DMS79 treated with DMSO at 0.1 percent for 48 hours (cell line): ENCODE measurements around the gene TPST2.
A peak's percentile ranks its signal among the peaks of the same experiment; 100 is the strongest.
"Not testable (repeated sequence)": the region's sequence is repeated elsewhere in the genome, so short reads cannot be mapped to it uniquely, and the experiment has no call there.

Experiments
- DNase-seq: peaks from one replicate; lab custom pipeline; 2025; lab: John Stamatoyannopoulos, UW

The TPST2 gene

GRCh38 chr22:26589845-26590736 is at the start of gene TPST2:
TPST2 (minus strand) TSS chr22:26590132; CDS start chr22:26541630, 48,502 bp downstream.
- DNase-seq: peak; percentile 4

DNA sequence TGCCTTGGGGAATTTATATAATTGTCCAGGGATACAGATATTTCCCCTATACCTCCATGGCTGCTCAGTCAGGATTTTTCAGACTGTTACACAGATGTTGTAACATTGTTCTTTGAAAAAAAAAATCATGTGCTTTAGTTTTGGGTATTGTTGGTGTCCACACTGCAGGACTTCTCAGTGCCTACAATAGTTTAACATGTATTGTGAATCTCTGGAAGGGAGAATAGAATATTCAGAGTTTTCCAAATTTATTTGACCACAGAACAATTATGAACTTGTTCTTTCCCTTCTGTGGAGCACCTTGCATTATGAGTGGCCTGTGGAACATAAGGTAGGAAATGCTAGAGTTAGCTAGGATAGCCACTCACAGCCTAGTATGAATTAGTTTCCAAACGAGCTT is 46.4 kb upstream of the TPST2 start:
- DNase-seq: no peak

DNA sequence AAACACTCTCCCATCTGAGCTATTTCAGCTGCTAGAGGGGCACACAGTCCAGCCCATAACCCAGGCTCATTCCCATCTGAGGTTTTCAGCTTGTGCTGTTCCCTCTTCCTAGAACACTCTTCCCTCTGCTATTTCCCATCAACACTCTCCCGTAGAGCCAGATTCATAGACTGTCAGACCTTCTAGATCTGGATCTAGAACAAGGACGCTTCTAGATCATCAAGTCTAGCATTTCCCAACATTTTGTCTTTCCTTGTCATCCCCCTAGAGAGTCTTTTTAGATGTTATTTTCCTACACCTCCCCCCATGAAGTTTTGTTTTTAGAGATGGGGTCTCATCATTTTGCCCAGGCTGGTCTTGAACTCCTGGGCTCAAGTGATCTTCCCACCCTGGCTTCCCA is 45.2 kb upstream of the TPST2 start:
- no peak for DNase-seq

DNA sequence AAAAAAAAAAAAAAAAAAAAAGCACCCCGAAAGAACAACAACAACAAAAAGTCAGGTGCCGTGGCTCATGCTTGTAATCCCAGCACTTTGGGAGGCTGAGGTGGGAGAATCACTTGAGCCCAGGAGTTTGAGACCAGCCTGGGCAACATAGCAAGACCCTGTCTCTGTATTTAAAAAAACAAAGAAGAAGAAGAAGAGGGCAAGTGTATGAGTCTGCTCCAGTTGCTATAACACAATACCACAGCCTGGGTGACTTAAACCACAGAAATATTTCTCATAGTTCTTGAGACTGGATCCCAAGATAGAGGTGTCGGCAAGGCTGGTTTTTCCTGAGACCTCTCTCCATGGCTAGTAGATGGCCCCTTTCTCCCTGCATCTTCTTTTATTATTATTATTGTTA is 44.3 kb upstream of the TPST2 start:
- no peak for DNase-seq

- no peak for DNase-seq
Observed at GRCh38 chr22:26632422-26633155, 42.7 kb upstream of the TPST2 start.

GRCh38 chr22:26631282-26631681 is 41.4 kb upstream of the TPST2 start:
- no peak for DNase-seq

- no peak for DNase-seq
Observed at GRCh38 chr22:26629988-26630761, 40.2 kb upstream of the TPST2 start.

DNA sequence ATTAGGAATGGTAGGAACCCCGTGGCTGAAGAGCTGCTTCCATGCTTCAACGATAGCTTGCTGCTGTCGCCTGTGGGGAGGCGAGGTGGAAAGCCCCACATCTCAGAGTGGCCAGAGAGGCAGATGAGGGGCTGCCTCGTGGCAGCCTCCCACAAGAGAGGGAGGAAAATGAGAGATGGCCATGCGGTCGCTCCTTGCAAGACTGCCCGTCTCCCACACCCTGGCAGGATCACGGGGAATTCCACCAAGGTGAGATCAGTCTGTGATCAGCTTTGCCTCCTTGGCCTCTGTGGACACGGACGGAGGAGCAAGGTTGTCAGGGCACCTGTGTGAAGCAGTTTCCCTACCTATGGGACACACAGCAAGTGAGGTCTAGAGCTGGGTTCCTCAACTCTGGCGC is 34.9 kb upstream of the TPST2 start:
- DNase-seq: no peak

DNA sequence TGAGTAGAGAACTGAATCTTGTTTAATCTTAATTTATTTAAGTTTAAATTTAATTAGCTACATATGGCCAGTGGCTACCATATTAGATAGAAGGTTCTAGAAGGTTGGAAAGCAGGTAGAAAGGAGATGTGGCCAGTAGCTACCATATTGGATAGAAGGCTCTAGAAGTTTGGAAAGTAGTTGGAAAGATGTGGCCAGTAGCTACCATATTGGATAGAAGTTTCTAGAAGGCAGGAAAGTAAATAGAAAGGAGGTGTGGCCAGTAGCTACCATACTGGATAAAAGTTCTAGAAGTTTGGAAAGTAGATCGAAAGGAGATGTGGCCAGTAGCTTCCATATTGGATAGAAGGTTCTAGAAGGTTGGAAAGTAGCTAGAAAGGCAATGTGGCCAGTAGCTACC is 34.1 kb upstream of the TPST2 start:
- no peak for DNase-seq

DNA sequence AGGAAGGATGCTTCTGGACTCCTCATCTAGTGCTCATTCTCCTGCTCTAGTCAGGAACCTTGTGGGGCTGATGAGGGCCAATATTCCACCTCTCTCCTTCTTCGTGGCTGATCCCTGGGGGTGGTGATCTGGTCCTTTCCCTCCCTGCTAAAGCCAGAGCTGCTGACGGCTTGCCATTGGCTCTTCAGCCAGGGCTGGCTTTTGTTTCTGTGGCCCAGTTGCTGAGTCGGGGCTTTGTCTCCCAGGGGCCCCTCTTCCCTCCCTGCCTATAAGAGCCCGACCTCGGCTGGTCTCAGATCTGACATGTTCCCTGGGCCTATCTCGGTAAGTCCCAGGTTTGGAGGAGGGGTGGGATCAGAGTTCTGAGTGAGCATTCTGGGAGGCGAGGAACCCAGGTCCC is 31.7 kb upstream of the TPST2 start, which contains the start of gene CRYBA4:
CRYBA4 (plus strand) TSS at position 301 of the 400 bp plus-strand sequence. CDS start 634 bp downstream, outside the sequence.
- no peak for DNase-seq

GRCh38 chr22:26620197-26620596 is 30.3 kb upstream of the TPST2 start:
- no peak for DNase-seq

DNA sequence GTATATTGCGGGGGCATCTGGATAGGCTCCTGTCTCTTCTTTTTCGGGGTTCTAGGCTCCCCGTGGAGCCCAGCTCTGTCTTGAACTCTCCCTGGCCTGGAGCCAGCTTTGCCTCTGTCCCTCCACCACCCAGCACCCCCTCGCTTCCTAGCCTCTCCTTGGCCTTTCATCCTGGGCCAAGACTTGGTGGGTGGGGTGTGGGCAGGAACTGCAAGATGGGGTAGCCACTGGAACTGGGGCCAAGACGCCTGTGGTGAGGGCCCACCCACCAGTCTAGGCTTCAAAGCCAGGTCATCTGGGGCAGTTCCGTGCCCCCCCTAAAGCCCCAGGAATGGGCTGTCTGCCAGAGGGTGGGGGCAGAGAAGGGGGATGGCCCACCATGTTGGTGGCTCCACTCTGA is 29.6 kb upstream of the TPST2 start:
- DNase-seq: no peak

DNA sequence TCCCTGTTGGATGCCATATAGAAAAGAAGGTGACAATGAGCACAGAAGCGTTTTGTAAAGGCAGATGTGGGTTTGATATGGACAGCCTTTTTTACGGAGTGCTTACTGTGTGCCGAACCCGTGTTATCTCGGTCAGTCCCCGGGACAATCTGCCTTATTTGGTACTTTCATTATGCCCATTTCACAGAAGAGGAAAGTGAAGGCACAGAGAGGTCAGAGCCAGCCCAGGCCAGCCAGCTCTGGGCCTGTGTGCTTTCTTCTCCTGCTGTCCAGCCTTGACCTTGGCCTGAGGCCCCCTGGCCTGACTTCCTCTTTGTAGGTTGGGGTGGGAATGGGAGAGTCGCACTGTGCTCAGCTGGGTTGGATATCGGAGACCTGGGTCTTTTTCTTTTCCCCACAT is 28.5 kb upstream of the TPST2 start:
- DNase-seq: no peak

DNA sequence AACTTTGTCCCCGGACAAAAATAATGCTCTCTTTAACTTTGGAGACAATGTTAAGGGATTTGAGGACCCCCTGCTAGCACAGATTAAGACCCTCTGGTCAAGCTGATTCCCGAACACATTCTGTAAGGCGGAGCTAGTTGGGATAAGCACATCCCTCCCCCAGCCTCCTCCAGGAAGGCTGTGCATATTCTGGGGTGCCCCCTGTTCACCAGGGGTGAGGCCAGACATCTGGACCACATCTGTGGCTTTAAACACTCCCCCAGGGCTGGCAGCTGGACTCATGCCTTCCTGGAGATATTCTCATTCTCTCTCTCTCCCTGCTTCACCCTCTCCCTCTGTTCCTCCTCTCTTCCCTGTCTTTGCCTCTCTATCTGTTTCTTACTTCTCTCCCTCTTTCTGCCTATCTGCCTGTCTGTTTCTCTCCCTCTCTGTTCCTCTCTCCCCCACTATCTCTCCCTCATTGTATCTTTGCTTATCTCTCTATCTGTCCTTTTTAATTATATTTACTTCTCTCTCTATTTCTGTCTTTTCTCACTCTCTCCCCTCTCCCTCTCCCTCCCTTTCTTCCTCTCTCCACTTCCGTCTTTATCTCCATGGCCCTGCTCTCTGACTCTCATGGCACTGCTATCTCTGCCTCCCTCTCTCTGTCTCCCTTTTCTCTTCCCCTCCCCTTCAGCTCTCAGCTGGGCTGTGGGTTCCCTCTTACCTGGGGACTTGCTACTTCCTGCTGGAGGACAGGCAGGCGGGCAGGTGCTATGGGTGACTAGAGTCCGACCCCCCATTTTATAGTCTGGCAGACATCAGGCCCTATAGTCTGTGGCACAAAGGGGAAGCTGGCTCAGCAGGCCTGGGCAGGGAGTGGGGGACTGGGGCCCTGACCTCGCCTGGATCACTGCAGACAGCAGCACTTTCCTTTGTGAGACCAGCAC is 27.6 kb upstream of the TPST2 start, which contains the start of gene CRYBB1:
CRYBB1 (minus strand) TSS at position 757 of the 929 bp plus-strand sequence. CDS start 1,708 bp downstream, outside the sequence.
- no peak for DNase-seq

DNA sequence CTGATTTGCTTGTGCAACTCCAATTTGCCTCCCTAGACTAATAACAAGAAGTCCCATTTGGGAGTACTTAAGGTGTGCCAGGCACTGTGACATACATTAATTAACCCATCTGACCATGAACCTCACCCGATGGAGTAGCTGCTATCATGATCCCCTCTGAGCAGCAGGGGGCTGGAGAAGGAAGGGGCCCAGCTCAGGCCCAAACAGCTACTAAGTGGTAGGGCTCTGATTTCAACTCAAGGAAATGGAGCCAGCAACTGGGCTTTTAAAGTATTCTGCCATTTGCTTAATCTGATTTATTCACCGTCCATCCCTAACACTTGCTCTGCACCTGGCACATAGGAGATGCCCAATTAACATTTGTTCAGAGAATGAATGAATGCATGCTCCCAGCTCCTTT is 26.7 kb upstream of the TPST2 start:
- no peak for DNase-seq

DNA sequence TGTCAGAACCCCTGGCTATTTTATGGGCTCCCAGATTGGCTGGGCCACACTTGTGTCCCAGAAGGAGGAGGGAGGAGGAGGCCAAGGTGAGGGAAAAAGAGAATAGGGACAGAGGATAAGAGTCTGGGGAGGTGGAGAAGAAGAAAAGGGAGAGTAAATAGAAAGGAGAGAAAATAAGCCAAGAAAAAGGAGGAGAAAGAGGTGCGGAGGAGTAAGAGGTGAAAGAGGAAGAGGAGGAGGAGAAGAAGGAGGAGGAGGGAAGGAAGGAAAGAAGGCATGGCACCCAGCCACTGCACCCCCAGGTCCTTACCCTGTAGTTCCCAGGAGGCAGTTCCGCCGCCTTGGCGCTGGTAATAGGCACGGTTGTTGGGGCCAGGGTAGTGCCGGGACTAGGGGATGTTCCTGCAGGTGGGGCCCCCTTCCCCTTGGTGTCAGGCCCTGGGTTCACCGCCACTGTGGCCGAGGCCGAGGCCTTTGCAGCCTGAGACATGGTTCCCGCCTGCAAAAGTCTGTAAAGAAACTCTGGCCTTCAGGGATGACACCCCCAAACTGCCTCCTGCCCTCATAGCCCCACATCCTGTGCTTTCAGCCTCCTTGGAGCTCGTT is 26.0 kb upstream of the TPST2 start:
- no peak for DNase-seq

- DNase-seq: no peak
Observed at GRCh38 chr22:26615149-26615548, 25.2 kb upstream of the TPST2 start.

GRCh38 chr22:26614322-26614721 is 24.4 kb upstream of the TPST2 start:
- no peak for DNase-seq

DNA sequence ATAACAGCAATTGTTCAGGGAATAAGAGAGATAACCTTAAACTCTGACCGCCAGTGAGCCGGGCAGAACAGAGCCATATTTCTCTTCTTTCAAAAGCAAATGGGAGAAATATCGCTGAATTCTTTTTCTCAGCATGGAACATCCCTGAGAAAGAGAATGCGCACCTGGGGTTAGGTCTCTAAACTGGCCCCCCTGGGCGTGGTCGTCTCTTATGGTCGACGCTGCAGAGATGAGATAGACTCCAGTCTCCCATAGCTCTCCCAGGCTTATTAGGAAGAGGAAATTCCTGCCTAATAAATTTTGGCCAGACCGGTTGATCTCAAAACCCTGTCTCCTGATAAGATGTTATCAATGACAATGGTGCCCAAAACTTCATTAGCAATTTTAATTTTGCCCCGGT is 23.8 kb upstream of the TPST2 start:
- DNase-seq: not testable (repeated sequence)

- DNase-seq: no peak
Observed at GRCh38 chr22:26612652-26613051, 22.7 kb upstream of the TPST2 start.

- no peak for DNase-seq
Observed at GRCh38 chr22:26610996-26611395, 21.1 kb upstream of the TPST2 start.
